ENCODE data around the gene TMEM169. TPM values are rescaled to one million over a fixed set of nuclear protein-coding genes. Genes with fewer than 3 reads are reported as not detected.

TMEM169 gene
- total and polyA plus RNA-seq, 9 of the 15 experiments (the other 6 are each of a cell fraction or from before 2014, with no cell fraction given), result 0.01 to 0.09 (median 0.04) TPM; not detected in 5

DNA sequence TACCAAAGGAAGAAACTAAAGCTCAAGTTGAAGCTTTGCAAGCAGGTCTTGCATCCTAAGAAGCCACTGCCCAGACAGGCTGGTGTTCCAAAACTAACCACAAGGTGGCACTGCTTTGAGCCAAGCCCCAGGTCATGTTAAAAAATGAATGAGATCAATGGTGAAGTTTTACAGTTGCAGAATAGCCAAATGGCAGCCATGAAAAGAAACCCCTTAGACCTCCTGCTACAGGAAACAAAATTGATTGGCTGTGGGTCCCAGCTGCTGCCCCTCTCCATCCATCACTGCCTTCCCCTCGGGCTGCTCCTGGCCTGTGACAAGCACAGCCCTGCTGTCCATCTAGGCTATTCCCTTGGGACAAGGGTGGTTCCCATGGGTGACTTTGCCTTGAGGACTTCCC lies 47.7 kb upstream of the TMEM169 start (continued):
- TF ChIP-seq, protein P1, sequence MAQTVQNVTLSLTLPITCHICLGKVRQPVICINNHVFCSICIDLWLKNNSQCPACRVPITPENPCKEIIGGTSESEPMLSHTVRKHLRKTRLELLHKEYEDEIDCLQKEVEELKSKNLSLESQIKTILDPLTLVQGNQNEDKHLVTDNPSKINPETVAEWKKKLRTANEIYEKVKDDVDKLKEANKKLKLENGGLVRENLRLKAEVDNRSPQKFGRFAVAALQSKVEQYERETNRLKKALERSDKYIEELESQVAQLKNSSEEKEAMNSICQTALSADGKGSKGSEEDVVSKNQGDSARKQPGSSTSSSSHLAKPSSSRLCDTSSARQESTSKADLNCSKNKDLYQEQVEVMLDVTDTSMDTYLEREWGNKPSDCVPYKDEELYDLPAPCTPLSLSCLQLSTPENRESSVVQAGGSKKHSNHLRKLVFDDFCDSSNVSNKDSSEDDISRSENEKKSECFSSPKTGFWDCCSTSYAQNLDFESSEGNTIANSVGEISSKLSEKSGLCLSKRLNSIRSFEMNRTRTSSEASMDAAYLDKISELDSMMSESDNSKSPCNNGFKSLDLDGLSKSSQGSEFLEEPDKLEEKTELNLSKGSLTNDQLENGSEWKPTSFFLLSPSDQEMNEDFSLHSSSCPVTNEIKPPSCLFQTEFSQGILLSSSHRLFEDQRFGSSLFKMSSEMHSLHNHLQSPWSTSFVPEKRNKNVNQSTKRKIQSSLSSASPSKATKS (CRISPR knock-in tag; IDR thresholded peaks at IDR 0.05), result no peak
- no peak for TF ChIP-seq RBM17 (IDR thresholded peaks at IDR 0.05; ENCODE audit: borderline replicate concordance, low read depth, low read length)
- no peak for TF ChIP-seq RBFOX2 (IDR thresholded peaks at IDR 0.05; ENCODE audit: low read depth, low read length)
- no peak for TF ChIP-seq SAFB (IDR thresholded peaks at IDR 0.05; ENCODE audit: borderline replicate concordance, low read depth, low read length)

DNA sequence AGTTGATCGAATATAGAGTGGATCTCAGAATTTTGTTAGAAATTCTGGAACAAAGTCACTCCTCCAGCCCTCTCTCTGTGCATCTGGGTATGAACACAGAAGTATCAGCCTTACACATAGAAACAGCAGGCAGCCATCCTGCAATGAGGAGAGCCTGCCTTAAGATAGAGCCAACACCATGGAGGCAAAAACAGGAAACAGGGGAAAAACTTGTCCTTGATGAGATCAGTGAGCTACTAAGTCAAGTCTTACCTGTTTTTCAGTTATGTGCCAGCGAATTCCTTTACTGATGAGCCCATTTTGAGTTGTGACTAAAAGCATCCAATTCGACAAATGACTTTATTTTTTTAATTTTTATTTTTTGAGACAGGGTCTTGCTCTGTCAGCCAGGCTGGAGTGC lies 41.8 kb upstream of the TMEM169 start:
- H3K4me1 ChIP-seq (replicated peaks in 1 of 2; ENCODE audit: control insufficient read depth in 2 of 2, insufficient read depth in 2 of 2, low read length in 2 of 2), result no peaks in the 10 kb centered on the region; a peak in 1 of 5 replicates
- no peak overlapping the region for H3K9ac ChIP-seq (ENCODE audit: insufficient read depth in 1 of 2, low read depth in 2 of 2, low read length in 2 of 2)
- in situ Hi-C loops (cut with MboI) (loop anchor here (10.0 kb wide), 1 partner anchor 625 kb away; no protein-coding TSS in a partner anchor), intact Hi-C loops (cut with micrococcal nuclease) (no loop called here)
- no peak overlapping the region for H2AFZ ChIP-seq (ENCODE audit: low read depth, low read length)
- no peaks in the 10 kb centered on the region for H3K79me2 ChIP-seq (ENCODE audit: control insufficient read depth, insufficient read depth, low read length)
- no peaks in the 10 kb centered on the region for H3K9me3 ChIP-seq (replicated peaks; ENCODE audit: control insufficient read depth, insufficient read depth, low read depth, low read length)
- POLR2A ChIA-PET, result no interaction called here
- no peak overlapping the region for H3K27ac ChIP-seq (ENCODE audit: extremely low read depth, low read depth, low read length)
- CTCF ChIA-PET (ENCODE audit: low intra/inter-chr PET ratio), result no interaction called here
- DNase-seq (ENCODE audit: extremely low read depth in 1 of 4, low spot score in 3 of 4) (no peak), FAIRE-seq (no peak), ATAC-seq (no peak)
- 29% methylated on average over 3 of the region's 3 CpGs for WGBS (ENCODE audit: insufficient coverage, low coverage, missing lambda C conversion rate)
- no peaks in the 10 kb centered on the region for H4K20me1 ChIP-seq (replicated peaks; ENCODE audit: control insufficient read depth, insufficient read depth, low read length)
- H3K27me3 ChIP-seq (ENCODE audit: control insufficient read depth in 2 of 2, insufficient read depth in 2 of 2, low read length in 2 of 2), result no peaks in the 10 kb centered on the region
- no peak overlapping the region for H3K4me2 ChIP-seq (ENCODE audit: insufficient read depth, low read length)
- H3K4me3 ChIP-seq, result no peak overlapping the region
- H3K36me3 ChIP-seq (ENCODE audit: control insufficient read depth, insufficient read depth, low read length), result no peaks in the 10 kb centered on the region
- H3K9me1 ChIP-seq (ENCODE audit: control insufficient read depth, insufficient read depth, low read length), result peaks cover 3% of the 10 kb centered on the region
- no TSS peak for BruUV-seq (replicated peaks)
- no peak for TF ChIP-seq EZH2 (IDR thresholded peaks at IDR 0.05; ENCODE audit: borderline replicate concordance, low read depth, low read length)
- no peak for TF ChIP-seq POU5F1 (IDR thresholded peaks at IDR 0.05; ENCODE audit: borderline replicate concordance, low read depth, low read length, partially characterized antibody)
- TF ChIP-seq, protein P2, sequence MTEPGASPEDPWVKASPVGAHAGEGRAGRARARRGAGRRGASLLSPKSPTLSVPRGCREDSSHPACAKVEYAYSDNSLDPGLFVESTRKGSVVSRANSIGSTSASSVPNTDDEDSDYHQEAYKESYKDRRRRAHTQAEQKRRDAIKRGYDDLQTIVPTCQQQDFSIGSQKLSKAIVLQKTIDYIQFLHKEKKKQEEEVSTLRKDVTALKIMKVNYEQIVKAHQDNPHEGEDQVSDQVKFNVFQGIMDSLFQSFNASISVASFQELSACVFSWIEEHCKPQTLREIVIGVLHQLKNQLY (CRISPR knock-in tag; conservative IDR thresholded peaks at IDR 0.05), result no peak
- TF ChIP-seq, protein P3, sequence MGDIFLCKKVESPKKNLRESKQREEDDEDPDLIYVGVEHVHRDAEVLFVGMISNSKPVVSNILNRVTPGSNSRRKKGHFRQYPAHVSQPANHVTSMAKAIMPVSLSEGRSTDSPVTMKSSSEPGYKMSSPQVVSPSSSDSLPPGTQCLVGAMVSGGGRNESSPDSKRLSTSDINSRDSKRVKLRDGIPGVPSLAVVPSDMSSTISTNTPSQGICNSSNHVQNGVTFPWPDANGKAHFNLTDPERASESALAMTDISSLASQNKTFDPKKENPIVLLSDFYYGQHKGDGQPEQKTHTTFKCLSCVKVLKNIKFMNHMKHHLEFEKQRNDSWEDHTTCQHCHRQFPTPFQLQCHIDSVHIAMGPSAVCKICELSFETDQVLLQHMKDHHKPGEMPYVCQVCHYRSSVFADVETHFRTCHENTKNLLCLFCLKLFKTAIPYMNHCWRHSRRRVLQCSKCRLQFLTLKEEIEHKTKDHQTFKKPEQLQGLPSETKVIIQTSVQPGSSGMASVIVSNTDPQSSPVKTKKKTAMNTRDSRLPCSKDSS (IDR thresholded peaks at IDR 0.05; ENCODE audit: low read depth, partially characterized antibody), result no peak
- no peak for TF ChIP-seq NFATC3 (IDR thresholded peaks at IDR 0.05)
- TF ChIP-seq ZNF165 (CRISPR knock-in tag; IDR thresholded peaks at IDR 0.05; ENCODE audit: borderline replicate concordance), result no peak
- TF ChIP-seq, protein P4, sequence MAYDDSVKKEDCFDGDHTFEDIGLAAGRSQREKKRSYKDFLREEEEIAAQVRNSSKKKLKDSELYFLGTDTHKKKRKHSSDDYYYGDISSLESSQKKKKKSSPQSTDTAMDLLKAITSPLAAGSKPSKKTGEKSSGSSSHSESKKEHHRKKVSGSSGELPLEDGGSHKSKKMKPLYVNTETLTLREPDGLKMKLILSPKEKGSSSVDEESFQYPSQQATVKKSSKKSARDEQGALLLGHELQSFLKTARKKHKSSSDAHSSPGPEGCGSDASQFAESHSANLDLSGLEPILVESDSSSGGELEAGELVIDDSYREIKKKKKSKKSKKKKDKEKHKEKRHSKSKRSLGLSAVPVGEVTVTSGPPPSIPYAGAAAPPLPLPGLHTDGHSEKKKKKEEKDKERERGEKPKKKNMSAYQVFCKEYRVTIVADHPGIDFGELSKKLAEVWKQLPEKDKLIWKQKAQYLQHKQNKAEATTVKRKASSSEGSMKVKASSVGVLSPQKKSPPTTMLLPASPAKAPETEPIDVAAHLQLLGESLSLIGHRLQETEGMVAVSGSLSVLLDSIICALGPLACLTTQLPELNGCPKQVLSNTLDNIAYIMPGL (CRISPR knock-in tag; IDR thresholded peaks at IDR 0.05), result no peak
- no peak for TF ChIP-seq EGR1 (conservative IDR thresholded peaks at IDR 0.05)
- TF ChIP-seq, protein P5, sequence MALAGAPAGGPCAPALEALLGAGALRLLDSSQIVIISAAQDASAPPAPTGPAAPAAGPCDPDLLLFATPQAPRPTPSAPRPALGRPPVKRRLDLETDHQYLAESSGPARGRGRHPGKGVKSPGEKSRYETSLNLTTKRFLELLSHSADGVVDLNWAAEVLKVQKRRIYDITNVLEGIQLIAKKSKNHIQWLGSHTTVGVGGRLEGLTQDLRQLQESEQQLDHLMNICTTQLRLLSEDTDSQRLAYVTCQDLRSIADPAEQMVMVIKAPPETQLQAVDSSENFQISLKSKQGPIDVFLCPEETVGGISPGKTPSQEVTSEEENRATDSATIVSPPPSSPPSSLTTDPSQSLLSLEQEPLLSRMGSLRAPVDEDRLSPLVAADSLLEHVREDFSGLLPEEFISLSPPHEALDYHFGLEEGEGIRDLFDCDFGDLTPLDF (CRISPR knock-in tag; IDR thresholded peaks at IDR 0.05), result no peak

Data from K562 (cell line).